Right lung (tissue), 5 donors: ENCODE results near the gene ZNF8. TPM values are rescaled to one million over a fixed set of nuclear protein-coding genes. Genes with fewer than 3 reads are reported as not detected.
"Not testable (repeated sequence)": the region's sequence is repeated elsewhere in the genome, so short reads cannot be mapped to it uniquely, and the experiment has no call there.

Source experiments
- DNase-seq, 2 donors: peaks; one replicate each; pipeline ENCODE4 v3.0.0-alpha.2; 2013
- polyA plus RNA-seq, 5 donors: library from polyadenylated mRNA; unstranded; fragments of 120-200 nt; gene quantifications; one replicate each; pipeline versions ENCODE4 v1.2.1 to v1.2.3, GENCODE V29; 2013; ENCODE audit warnings: inconsistent platforms in 1 of 5, low replicate concordance in 1 of 5; ENCODE audit not compliant: insufficient read length in 5 of 5, insufficient read depth in 1 of 5

ZNF8 gene
- polyA plus RNA-seq, 5 donors: 7.0 to 10.4 (median 9.7) TPM

DNA sequence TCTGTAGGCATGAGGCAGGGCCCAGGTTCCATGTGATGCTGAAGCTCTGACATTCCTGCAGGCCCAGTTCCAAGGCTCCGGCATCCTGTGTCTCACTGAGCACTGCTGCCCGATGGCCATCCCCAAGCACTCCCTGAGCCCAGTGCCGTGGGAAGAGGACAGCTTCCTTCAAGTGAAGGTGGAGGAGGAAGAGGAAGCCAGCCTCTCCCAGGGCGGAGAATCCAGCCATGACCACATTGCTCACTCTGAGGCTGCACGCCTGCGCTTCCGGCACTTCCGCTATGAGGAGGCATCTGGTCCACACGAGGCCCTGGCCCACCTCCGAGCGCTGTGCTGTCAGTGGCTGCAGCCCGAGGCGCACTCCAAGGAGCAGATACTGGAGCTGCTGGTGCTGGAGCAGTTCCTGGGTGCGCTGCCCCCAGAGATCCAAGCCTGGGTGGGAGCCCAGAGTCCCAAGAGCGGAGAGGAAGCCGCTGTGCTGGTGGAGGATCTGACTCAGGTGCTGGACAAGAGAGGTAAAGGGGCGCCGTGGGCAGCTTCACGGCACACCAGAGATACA is 56.0 kb downstream of the ZNF8 start:
- DNase-seq: no peak

DNA sequence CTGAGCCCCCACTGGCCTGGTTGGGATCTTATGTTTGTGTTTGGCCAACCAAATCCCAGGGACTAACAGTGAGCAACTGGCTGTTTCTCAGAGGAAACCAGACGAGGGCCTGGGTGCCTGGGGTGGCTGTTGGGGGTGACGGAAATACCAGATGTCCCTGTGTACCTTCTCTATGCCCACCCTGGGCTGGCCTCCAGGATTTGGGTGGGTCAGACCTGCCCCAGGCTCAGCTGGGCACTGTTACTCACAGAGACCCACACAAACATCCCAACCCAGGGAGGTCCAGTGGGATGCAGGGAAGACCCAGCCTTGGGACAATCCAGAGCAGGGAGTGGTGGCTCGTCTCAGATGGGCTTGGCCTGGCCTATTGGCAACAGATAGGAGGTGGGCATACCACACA is 56.9 kb downstream of the ZNF8 start:
- DNase-seq: no peak

DNA sequence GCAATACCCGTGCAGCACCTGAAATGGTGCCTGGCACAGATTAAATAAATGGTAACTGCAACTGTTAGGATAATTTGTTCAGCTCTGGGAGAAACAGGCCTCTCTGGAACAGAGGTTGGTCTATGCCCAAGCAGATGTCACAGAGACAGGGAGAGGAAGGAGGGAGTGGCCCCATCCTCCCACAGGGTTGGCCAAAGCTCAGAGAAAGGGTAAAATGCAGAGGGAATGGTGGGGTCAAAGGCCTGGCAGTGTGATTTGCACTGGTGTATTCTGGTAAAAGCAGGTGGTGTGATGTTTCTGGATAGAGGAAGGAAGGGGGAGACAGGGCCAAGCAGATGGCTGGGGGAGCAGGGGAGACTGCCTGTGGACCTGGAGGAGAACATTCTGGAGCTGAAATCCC is 57.5 kb downstream of the ZNF8 start:
- no peak for DNase-seq

DNA sequence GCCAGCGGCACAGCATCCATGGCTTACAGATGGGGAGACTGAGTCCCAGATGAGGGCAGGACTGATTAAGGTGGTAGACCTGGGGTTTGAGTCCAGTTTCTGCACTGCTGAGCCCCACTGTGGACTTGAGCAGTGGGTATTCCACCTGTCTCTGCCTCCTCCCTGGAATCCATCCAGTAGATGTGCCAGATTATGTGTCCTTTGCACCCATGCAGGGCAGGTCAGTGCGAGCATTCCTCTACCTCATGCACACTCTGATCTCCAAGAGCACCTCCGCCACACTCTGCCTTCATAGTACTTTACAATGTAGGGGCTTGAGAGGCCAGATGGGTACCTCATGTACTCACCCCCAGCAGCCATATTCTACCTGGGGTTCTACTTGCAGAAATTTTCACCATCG is 58.1 kb downstream of the ZNF8 start:
- no peak for DNase-seq

DNA sequence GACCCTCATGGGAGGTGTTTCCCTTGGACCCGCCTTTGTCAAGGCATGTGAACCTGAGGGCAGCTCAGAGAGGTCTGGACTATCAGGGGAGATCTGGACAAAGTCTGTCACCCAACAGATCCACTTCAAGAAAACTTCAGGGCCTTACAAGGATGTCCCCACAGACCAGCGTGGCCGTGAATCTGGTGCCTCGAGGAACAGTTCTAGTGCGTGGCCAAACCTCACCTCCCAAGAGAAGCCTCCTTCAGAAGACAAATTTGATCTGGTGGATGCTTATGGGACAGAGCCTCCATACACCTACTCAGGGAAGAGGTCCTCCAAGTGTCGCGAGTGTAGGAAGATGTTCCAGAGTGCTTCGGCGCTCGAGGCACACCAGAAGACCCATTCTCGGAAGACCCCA is 59.6 kb downstream of the ZNF8 start:
- DNase-seq: no peak

DNA sequence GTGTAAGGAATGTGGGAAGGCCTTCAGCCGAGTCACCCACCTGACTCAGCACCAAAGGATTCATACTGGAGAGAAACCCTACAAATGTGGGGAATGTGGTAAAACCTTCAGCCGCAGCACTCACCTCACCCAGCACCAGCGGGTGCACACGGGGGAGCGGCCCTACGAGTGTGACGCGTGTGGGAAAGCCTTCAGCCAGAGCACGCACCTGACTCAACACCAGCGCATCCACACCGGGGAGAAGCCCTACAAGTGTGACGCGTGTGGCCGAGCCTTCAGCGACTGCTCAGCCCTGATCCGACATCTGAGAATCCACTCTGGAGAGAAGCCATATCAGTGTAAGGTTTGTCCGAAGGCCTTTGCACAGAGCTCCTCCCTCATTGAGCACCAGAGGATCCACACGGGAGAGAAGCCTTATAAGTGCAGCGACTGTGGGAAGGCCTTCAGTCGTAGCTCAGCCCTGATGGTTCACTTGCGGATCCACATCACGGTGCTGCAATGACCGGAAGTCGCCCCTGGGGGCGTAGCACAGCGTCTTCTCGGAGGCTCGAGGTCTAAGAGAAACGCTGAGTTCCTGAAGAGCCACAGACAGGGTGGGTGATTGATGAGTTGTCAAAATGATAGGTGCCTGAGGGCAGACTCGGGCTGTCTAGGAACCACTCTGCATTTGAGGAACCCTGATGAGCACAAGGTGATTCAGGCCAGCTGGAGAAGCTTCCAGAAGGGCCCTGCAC is 60.2 kb downstream of the ZNF8 start:
- no peak for DNase-seq

DNA sequence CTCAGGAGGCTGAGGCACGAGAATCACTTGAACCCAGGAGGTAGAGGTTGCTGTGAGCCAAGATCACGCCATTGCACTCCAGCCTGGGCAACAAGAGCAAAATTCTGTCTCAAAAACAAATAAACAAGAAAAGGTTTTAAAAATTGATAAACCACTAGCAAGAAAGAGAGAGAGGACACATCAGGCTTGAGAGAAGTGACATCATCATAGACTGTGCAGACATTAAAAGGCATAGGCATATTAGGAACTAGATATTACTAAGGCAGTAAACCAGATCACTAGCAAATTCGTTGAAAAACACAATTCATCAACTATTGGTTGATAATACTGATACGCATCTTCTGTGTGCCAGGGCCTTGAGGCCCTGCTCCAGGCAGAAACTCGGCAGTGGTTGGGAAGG is 66.8 kb downstream of the ZNF8 start:
- no peak for DNase-seq

DNA sequence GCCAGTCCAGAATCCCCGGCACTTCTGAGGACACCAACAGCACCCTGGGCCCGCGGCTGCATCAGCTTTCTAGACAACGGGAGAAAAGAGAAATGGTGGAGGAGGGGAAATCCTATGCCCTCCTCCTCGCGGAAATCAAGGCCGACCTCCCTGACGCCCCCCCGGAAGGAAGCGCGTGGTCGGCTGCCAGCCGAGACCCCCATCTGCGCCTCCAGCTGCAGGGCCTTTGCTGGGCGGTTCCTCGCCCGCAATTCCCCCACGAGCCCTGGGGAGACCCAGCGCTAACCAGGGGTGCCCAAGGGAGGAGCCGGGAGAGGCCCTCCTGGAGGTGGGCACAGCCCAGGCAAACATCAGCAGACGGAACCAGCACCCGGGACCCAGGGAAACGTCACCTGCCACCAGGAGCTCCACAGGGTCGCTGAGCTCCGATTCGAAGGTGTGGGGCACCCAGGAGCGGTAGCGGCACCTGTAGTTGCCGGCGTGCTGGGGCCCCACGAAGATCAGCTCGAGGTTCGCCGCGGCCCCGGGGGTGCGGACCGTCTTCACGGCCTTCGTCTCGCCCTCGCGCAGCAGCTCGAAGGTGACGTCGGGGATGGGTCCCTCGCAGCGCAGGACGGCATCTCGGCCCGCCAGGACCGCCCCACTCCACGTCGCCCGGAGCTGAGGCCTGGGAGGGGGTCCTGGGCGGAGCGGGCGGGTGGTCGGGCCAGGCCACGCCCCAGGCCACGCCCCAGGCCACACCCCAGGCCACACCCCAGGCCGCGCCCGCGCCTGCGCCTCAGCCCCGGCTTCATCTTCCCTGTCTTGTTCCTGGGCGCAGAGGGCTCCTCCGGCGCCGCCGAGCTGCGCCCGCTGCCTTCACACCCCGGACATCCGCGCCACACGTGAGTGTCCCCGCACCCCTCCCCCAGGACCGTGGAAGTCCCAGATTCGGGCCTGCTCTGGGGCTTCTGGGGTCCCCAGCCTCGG is 68.5 kb downstream of the ZNF8 start:
- DNase-seq: no peak

DNA sequence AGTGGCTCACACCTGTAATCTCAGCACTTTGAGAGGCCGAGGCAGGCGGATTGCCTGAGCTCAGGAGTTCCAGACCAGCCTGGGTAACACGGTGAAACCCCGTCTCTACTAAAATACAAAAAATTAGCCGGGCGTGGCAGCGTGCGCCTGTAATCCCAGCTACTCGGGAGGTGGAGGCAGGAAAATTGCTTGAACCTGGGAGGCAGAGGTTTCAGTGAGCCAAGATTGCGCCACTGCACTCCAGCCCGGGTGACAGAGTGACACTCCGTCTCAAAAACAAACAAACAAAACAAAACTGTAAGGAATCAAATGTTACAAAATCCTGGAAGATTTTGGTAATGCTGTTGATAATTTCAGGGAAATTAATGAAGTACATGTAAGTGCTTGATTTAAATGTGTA is 69.3 kb downstream of the ZNF8 start:
- not testable (repeated sequence) for DNase-seq

DNA sequence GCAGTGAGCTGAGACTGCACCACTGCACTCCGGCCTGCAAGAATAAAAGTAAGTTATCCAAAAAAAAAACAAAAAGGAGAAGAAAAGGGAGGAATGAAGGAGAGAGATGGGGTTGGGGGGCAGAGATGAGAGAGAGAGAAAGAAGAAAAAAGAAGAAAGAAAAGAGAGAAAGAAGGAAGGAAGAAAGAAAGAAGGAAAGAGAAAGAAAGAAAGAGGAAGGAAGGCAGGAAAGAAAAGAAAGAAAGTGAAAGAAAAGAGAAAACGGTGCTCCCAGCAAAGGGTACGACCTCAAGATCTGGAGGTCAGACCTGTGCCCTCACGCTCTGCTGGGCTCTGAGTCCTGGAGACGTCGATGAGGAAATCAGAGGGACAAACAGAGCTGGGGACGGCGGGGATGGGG is 70.8 kb downstream of the ZNF8 start:
- DNase-seq: no peak

DNA sequence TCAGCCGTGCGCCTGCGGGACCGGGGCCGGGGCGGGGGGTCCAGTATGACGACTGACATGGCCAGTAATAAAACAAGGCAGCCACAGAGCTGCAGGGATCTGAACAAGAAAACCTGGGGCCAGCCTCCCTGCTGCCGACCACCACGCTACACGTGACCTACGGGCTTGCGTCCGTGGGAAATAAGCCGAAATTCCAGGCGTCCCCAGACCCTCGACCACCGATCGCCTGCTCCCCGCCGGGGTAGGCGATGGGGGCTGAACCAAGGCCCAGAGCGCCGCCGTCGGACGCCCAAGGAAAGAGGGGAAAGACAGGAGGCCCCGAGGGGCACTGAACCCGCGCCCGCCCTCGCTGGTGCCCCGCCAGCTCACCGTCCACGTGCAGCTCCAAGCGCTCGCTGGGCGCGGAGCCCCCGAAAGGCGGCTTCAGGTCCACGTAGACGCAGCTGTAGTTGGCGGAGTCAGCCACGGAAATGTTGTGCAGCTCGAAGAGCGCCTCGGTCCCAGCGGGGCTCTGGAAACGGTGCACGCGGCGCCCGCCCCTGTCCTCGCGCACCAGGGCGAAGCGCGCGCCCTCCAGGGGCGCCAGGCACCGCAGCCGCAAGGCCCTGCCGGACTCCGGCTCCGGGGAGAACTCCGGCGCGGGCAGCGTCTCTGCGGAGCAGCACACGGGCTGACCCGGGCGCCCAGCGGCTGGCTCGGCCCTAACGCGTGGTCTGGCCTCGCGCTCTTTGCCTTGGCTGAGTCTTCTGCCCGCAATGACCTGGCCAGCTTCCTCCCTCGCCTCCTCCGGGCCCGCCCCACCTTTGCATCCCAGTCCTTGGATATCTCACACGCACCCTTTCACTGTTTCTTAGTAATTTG is 71.5 kb downstream of the ZNF8 start:
- DNase-seq: no peak

DNA sequence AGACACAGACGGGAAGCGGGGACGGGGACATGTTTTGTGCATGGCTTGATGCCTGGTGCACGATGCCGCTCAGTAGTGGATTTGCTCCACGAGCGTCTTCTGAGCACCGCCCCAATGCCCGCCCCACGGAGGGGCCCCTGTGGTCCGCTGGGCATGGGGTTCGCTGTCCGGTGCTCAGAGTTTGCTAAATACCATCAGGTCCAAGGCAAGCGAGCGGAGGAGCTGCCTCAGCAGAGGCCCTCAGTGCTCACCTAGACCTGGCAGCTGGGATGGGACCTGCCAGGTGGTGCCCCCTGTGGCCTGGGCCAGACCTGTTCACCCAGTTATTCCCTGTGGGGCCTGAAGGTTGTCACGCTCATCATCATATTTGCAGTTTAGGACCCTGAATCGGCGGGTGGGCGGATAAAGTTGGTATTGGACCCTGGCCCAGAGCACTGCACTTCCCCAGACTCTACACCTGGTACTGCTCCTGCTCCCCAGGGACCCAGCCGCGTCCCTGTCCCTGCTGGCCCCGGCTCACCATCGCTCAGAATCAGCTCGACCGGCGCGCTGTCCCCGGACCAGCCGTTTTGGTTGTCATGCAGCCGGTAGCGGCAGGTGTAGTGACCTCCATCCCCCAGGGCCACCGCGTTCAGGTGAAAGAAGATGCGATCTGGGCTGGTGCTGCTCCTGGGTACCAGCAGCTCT is 72.3 kb downstream of the ZNF8 start:
- no peak for DNase-seq

DNA sequence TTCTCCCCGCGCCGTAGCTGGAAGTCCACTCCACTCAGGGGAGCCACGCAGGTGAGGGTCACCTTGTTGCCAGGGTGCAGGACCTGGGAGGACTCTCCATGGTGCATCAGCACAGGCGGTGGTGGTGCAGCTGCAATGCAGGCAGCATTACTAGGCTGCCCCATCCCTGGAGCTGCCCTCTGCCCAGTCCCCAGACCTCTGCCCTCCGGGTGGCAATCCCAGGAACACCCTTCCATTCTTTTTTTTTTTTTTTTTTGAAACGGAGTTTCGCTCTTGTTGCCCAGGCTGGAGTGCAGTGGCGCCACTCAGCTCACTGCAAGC is 72.8 kb downstream of the ZNF8 start:
- no peak for DNase-seq

DNA sequence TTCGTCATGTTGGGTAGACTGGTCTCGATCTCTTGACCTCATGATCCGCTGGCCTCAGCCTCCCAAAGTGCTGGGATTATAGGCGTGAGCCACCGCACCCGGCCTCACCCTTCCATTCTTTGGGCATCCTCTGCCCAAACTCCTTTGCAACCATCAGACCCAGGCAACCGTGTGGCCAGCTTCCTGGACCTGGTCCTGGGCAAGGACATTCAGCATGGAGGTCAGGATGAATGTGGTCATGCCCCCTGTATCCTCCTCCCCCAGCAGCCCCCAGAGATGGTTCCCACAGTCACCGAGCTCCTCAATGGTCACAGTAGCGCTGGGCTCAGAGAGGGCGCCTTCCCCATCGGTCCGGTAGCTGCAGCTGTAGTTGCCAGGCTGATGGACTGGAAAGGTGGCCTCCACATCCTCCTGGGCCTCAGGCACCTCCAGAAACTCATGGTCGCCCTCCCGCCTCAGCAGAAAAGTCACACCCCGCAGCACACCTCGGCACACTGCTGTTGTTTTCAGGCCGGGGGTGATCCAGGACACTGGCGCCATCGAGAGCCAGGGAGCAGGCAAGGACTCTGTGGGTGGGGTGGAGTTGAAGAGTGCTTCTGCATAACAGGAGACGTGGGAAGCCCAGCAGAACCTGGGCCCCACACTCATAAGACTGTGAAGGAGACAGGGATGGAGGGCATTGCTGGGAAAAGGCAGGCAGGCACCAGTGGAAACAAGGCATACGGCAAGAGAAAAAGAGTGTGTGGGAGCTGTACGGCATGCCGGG is 73.4 kb downstream of the ZNF8 start:
- no peak for DNase-seq

Other genes starting within 250 kb of the ZNF8 start
- gene ZSCAN1, start 244.9 kb upstream of the ZNF8 start, polyA plus RNA-seq: 1 to 10 TPM; 1.1 to 2.7 (median 2.3) TPM
- gene ZNF135, start 219.7 kb upstream of the ZNF8 start, polyA plus RNA-seq: 10 to 100 TPM; 18.3 to 35.3 (median 29.7) TPM
- 10 to 100 TPM; 70.8 to 94.7 (median 88.9) TPM for gene ZSCAN18, start 180.7 kb upstream of the ZNF8 start, polyA plus RNA-seq
- 10 to 100 TPM; 16.5 to 22.7 (median 19.8) TPM for gene ZNF329, start 128.2 kb upstream of the ZNF8 start, polyA plus RNA-seq
- 10 to 100 TPM; 15.9 to 23.2 (median 21.8) TPM for gene ZNF274, start 95.9 kb upstream of the ZNF8 start, polyA plus RNA-seq
- gene ZNF544, start 50.0 kb upstream of the ZNF8 start, polyA plus RNA-seq: 10 to 100 TPM; 29.3 to 41.2 (median 39.0) TPM
- 10 to 100 TPM; 50.7 to 57.1 (median 53.8) TPM for gene ERVK3-1, start 26.4 kb downstream of the ZNF8 start, polyA plus RNA-seq
- gene ZSCAN22, start 48.0 kb downstream of the ZNF8 start, polyA plus RNA-seq: 1 to 10 TPM; 3.6 to 4.5 (median 3.9) TPM
- 1 to 10 TPM in 3 of 5 donors, under 1 TPM in 2; 0.90 to 4.6 (median 1.9) TPM for gene A1BG, start 74.5 kb downstream of the ZNF8 start, polyA plus RNA-seq
- gene ZNF497, start 83.8 kb downstream of the ZNF8 start, polyA plus RNA-seq: 1 to 10 TPM; 2.5 to 4.7 (median 3.0) TPM
- gene ZNF837, start 102.1 kb downstream of the ZNF8 start, polyA plus RNA-seq: 1 to 10 TPM; 1.4 to 4.2 (median 2.2) TPM
- 1,000 to 10,000 TPM; 1,196 to 1,701 (median 1,259) TPM for gene RPS5, start 108.3 kb downstream of the ZNF8 start, polyA plus RNA-seq
- gene RNF225, start 116.7 kb downstream of the ZNF8 start, polyA plus RNA-seq: not detected
- gene ZNF584, start 129.7 kb downstream of the ZNF8 start, polyA plus RNA-seq: 10 to 100 TPM in 2 of 5 donors, 1 to 10 TPM in 3; 8.0 to 11.3 (median 9.9) TPM
- gene ZNF132, start 161.2 kb downstream of the ZNF8 start, polyA plus RNA-seq: 10 to 100 TPM in 4 of 5 donors, 1 to 10 TPM in 1; 7.8 to 11.3 (median 10.7) TPM
- 1 to 10 TPM; 4.6 to 8.0 (median 6.7) TPM for gene ZNF324B, start 172.7 kb downstream of the ZNF8 start, polyA plus RNA-seq
- 10 to 100 TPM in 1 of 5 donors, 1 to 10 TPM in 4; 6.8 to 10.1 (median 8.5) TPM for gene ZNF324, start 188.1 kb downstream of the ZNF8 start, polyA plus RNA-seq
- 10 to 100 TPM; 12.0 to 16.5 (median 14.0) TPM for gene ZNF446, start 197.4 kb downstream of the ZNF8 start, polyA plus RNA-seq
- gene SLC27A5, start 233.0 kb downstream of the ZNF8 start, polyA plus RNA-seq: 1 to 10 TPM; 5.8 to 9.5 (median 7.8) TPM
- gene ZBTB45, start 240.9 kb downstream of the ZNF8 start, polyA plus RNA-seq: 10 to 100 TPM in 2 of 5 donors, 1 to 10 TPM in 3; 7.2 to 17.2 (median 9.1) TPM